Measurements from ENCODE around the gene TAF4. TPM values are rescaled to one million over a fixed set of nuclear protein-coding genes. Genes with fewer than 3 reads are reported as not detected.
"Not testable (repeated sequence)": the region's sequence is repeated elsewhere in the genome, so short reads cannot be mapped to it uniquely, and the experiment has no call there.

The TAF4 gene
- total RNA-seq, 1 experiment from 2014 or later: 4.4 TPM

DNA sequence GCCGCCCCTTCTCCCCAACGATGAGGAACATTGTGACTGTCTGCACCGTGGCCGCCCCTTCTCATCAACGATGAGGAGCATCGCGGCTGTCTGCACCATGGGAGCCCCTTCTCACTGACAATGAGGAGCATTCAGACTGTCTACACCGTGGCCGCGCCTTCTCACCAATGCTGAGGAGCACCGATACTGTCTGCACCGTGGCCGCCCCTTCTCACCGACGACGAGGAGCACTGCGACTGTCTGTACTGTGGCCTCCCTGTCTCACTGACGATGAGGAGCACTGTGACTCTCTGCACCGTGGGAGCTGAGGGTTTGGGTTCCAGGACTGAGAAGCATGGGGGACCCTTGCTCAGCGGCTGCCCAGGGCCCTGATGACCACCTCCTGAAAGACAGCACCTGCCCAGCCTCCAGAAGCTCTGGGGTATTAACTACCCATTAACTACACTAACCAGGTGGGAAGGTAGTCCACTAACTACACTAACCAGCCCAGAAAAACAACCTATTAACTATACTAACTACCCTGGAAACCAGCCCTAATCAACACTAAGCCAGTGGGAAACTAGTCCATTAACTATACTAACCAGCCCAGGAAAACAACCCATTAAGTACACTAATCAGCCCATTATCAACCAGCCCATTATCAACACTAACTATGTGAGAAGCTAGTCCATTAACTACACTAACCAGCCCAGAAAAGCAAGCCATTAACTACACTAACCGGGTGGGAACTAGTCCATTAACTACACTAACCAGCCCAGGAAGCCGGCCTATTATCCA is 116.9 kb downstream of the TAF4 start:
- DNase-seq (ENCODE audit: low read depth): no peak

DNA sequence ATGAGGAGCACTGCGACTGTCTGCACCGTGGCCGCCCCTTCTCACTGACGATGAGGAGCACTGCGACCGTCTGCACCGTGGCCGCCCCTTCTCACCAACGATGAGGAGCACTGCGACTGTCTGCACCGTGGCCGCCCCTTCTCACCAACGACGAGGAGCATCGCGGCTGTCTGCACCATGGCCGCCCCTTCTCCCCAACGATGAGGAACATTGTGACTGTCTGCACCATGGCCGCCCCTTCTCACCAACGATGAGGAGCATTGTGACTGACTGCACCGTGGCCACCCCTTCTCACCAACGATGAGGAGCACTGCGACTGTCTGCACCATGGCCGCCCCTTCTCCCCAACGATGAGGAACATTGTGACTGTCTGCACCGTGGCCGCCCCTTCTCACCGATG is 117.6 kb downstream of the TAF4 start:
- not testable (repeated sequence) for DNase-seq (ENCODE audit: low read depth)

DNA sequence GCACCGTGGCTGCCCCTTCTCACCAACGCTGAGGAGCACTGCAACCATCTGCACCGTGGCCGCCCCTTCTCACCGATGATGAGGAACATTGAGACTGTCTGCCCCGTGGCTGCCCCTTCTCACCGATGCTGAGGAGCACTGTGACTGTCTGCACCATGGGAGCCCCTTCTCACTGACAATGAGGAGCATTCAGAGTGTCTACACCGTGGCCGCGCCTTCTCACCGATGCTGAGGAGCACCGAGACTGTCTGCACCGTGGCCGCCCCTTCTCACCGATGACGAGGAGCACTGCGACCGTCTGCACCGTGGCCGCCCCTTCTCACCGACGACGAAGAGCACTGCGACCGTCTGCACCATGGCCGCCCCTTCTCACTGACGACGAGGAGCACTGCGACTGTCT is 120.2 kb downstream of the TAF4 start:
- not testable (repeated sequence) for DNase-seq (ENCODE audit: low read depth)

GRCh38 chr20:61944967-61945366 is 120.7 kb downstream of the TAF4 start:
- not testable (repeated sequence) for DNase-seq (ENCODE audit: low read depth)

DNA sequence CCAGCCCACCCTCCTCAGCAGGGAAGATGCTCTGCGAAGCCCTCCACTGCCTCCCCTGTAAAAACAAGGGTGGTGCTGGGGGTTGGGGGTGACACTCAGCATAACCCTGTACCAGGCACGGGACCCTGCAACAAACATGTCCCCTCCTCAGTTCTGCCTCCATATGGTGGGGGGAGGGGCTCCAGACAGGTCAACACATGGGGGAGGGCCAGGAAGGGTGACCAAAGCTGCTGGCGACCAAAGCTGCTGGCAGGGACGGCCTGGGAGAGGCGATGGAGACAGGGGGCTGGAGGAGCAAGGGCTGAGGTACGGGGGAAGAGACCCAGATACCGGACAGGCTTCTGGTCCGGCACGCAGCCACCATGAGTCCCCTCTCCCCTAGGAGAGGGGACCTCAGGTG is 123.2 kb downstream of the TAF4 start:
- DNase-seq (ENCODE audit: low read depth): no peak

GRCh38 chr20:61941721-61942405 is 123.8 kb downstream of the TAF4 start:
- DNase-seq (ENCODE audit: low read depth): no peak

DNA sequence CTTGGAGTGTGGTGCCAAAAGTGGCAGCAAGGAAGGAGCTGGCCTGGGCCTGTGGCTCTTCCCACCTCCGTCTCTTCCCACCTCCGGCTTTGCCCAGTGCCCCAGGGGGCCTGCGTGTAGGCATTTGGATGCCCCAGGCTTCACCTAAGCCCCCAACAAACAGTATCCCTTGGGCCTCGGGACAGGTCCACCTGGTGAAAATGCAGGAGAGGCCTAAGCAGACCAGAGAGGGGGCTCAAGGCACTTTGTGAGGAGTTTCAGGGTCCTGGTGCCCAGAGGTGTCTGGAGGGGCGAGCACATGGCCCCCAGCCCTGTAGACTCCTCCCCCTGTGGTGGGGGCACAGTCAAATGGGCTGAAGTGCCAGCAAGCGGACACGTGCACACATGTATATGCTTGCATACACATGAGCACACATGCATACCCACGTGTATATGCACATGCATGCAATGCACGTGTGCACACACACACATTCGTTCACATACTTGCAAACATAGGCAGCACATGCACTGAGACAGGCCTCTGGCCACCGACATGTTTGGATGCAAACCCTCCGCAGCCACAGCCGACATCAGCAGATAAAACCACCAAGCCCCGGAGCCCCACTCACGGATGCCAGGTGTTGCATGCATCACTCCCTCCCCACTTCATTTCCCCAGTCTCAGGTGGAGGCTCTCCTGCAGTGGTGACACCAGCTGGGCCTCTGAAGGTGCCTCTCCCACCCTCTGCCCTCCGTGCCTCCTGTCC is 124.5 kb downstream of the TAF4 start:
- DNase-seq (ENCODE audit: low read depth): no peak

- no peak for DNase-seq (ENCODE audit: low read depth)
These were observed 125.2 kb downstream of the TAF4 start for GRCh38 chr20:61940491-61940890.

- DNase-seq (ENCODE audit: low read depth): no peak
These were observed 125.9 kb downstream of the TAF4 start for GRCh38 chr20:61939691-61940360.

DNA sequence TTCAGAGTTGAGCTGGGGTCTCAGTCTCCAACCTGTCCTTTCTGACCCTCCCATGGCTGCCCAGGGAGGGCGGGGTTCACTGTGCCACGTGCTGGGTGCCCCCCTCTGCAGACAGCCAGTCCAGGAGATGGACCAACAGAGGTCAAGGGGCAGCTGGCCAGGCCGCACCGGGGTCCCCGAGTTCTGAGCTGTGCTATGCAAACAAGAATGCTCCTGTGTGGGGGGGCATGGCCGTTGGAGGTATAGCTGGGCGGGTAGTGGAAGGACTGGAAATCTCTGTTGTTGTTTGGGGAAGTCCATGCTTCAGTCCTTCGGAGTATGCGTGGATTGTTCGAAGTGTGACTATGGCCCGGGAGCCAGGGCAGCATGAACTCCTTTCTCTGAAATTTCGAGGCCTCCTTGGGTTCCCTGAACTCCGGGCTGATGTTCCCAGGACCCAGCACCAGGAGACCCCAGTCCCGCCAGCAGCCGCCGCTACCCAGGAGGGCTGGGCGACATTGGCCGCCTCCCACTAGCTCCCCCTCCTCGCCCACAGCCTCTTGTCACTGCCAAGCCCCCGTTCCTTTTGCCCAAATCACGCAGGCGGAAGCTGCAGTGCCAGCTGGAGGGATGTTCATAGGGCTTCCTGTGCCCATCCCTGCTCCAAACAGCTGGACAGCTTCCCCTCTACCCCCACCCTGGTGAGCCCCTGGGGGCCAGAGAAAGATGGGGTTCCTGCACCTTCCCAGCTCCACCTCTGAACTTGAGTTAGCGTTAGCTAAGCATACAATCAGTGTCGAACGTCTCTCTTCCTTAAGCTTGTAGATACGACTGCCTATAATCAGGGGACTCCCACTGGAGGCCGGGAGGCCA is 126.6 kb downstream of the TAF4 start:
- no peak for DNase-seq (ENCODE audit: low read depth)

- DNase-seq (ENCODE audit: low read depth): no peak
These were observed 127.5 kb downstream of the TAF4 start for GRCh38 chr20:61937963-61938838.

DNA sequence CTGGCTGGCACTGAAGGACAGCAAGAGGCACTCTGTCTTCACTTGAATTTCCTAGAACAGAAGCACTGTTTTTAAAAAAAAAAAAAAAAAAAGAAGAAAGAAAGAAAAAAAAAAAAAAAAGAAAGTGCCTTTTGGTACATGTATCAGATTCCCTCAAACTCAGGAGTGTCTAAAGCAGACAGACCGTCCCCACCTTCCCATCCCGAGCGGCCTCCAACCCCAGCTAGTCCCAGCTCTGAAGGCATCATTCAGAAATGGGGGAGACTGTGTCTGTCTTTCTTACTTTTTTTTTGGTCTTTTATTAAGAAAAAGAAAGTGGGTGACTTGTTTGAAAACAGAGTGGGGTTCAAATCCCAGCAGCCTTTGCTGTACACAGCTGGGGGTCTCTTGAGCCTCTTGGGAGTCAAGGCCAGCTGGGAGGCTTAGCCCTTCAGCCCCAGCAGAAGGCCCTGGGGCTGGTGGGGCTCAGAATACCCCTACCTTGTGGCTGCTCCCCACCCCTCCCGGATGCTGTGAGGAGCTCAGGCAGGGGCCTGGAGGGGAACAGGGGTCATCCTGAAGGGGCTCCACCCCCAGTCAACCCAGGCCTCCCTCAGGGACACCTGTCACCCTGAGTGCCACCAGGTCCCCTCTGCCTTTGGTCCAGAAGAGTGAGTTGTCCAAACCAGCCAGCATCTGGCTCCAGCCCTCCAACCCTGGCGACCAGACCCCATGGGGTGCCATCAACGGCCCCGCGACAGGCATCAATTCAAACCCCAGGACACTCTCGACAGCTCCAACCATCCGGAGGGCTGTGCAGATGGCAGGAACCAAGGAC is 128.3 kb downstream of the TAF4 start:
- DNase-seq (ENCODE audit: low read depth): no peak

DNA sequence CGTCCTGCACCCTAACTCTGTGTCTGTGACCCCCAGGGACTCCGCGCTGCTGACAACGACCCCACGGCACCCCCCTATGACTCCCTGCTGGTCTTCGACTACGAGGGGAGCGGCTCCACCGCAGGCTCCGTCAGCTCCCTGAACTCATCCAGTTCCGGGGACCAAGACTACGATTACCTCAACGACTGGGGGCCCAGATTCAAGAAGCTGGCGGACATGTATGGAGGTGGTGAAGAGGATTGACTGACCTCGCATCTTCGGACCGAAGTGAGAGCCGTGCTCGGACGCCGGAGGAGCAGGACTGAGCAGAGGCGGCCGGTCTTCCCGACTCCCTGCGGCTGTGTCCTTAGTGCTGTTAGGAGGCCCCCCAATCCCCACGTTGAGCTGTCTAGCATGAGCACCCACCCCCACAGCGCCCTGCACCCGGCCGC is 129.0 kb downstream of the TAF4 start:
- no peak for DNase-seq (ENCODE audit: low read depth)

DNA sequence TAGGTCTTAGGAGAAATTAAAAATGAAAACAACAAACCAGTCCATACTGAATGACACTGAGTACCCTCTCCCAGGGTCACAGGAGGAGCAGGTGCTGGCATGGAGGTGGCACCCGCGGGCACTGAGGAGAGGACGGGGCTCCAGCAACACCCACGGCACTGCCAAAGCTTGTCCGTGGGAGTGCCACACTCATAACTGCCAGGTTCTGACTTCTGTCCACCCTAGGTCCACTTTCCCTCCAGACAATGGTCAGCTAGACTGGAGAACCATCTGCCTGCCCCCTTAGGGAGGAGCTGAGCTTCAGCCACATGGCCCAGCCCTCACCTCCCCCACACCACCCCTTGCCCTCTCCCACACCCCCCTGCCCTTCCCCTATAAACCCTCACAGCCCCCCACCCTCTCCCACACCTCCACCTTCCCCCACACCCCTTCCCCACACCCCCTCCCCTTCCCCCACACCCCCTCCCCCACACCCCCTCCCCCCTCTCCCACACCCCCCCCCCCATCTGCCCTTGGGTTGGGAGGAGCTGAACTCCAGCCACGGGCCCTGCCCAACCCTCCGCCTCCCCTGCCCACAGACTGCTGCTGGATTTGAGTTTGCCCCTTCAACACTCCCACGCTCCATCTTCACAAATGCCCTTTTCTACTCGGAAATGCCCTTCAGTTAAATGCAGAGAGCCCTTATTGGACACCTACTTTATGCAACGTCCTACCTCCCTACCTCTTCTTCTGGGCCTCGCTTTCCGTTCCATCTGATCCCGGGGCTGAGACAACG is 129.6 kb downstream of the TAF4 start:
- DNase-seq (ENCODE audit: low read depth): no peak

DNA sequence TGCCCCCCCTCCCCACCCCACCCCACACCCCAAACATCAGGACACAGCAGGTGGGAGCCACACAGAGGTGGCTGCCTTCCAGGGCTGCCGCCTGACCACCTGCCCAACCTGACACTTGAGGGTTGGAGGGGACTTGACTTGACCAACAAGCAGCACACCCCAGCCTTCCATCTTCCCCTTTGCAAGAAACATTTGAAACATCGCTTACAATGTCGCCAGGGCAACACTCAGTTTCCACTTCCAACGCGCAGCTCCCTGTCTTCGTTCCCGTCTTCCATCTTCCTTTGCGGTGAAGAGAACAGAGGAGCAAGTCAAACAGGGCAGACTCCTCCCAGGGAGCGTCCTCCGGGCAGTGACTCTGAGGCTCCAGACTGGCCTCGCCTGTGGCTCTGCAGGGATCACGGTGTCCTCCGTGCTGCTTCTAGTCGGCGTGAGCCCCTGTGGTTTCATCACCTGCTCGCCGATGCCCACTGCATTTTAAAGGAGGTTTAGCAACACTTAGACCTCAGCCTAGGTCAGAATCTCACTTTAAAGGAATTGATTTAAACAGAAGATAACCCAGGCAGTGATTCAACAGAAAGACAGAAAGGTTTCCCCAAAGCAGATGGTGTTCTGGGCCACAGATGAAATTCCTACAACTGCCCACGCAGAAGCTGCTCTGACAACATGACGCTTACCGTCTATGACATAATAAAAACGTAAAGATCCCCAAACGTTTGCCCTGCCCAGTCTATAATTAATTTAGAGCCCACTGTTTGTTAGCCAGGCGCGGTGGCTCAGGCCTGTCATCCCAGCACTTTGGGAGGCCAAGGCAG is 130.8 kb downstream of the TAF4 start:
- no peak for DNase-seq (ENCODE audit: low read depth)

- DNase-seq (ENCODE audit: low read depth): no peak
These were observed 131.5 kb downstream of the TAF4 start for GRCh38 chr20:61933951-61934715.

Measured in LHCN-M2 (cell line).